GM19438 (cell line): ENCODE results near the gene CCDC73.
"Not testable (repeated sequence)": the region's sequence is repeated elsewhere in the genome, so short reads cannot be mapped to it uniquely, and the experiment has no call there.

Source experiments
- ATAC-seq: cut with Tn5 transposase; IDR thresholded peaks from one replicate; pipeline ENCODE4 v1.9.1; 2021; ENCODE audit warnings: low read depth; ENCODE audit not compliant: unreplicated experiment

CCDC73 gene

GRCh38 chr11:32602657-32603415 is 191.6 kb downstream of the CCDC73 start:
- ATAC-seq, result no peak

- ATAC-seq, result no peak
Measured at GRCh38 chr11:32597921-32598320, 196.5 kb downstream of the CCDC73 start.

- not testable (repeated sequence) for ATAC-seq
Measured at GRCh38 chr11:32596114-32596513, 198.3 kb downstream of the CCDC73 start.

GRCh38 chr11:32594272-32594671 is 200.2 kb downstream of the CCDC73 start:
- ATAC-seq, result no peak

GRCh38 chr11:32586576-32587190 is 207.8 kb downstream of the CCDC73 start:
- no peak for ATAC-seq

GRCh38 chr11:32584921-32585320 is 209.5 kb downstream of the CCDC73 start:
- ATAC-seq, result no peak

GRCh38 chr11:32583459-32584271 is 210.8 kb downstream of the CCDC73 start, which contains the start of gene EIF3M:
TSS of gene EIF3M (plus strand) at chr11:32583831. CDS start at chr11:32583888, 57 bp downstream.
- peak; percentile 98 for ATAC-seq

GRCh38 chr11:32581556-32581955 is 212.9 kb downstream of the CCDC73 start:
- no peak for ATAC-seq

- no peak for ATAC-seq
Measured at GRCh38 chr11:32580967-32581366, 213.5 kb downstream of the CCDC73 start.

- no peak for ATAC-seq
Measured at GRCh38 chr11:32576456-32576855, 218.0 kb downstream of the CCDC73 start.

GRCh38 chr11:32575070-32575469 is 219.4 kb downstream of the CCDC73 start:
- no peak for ATAC-seq

GRCh38 chr11:32574421-32574820 is 220.0 kb downstream of the CCDC73 start:
- ATAC-seq, result no peak

- no peak for ATAC-seq
Measured at GRCh38 chr11:32573228-32573627, 221.2 kb downstream of the CCDC73 start.

GRCh38 chr11:32571039-32571438 is 223.4 kb downstream of the CCDC73 start:
- ATAC-seq, result no peak

GRCh38 chr11:32569313-32569881 is 225.1 kb downstream of the CCDC73 start:
- no peak for ATAC-seq

- ATAC-seq, result no peak
Measured at GRCh38 chr11:32567154-32567553, 227.3 kb downstream of the CCDC73 start.

- no peak for ATAC-seq
Measured at GRCh38 chr11:32566517-32566916, 227.9 kb downstream of the CCDC73 start.

- no peak for ATAC-seq
Measured at GRCh38 chr11:32563600-32563959, 230.9 kb downstream of the CCDC73 start.

- no peak for ATAC-seq
Measured at GRCh38 chr11:32562839-32563599, 231.4 kb downstream of the CCDC73 start.

GRCh38 chr11:32561835-32562234 is 232.6 kb downstream of the CCDC73 start:
- ATAC-seq, result no peak
